Measurements from ENCODE around the gene LRRC3C.
A peak's percentile ranks its signal among the peaks of the same experiment; 100 is the strongest.

Gene LRRC3C

GRCh38 chr17:39929646-39930407, 2.3 kb downstream of the LRRC3C start:
- H3K79me2 ChIP-seq (ENCODE audit: low read length) = peaks cover 26% of the 10 kb centered on the region
- H3K4me3 ChIP-seq (ENCODE audit: low read length) = no peak overlapping the region
- H3F3A ChIP-seq (ENCODE audit: insufficient read depth, low read length) = peaks cover 30% of the 10 kb centered on the region
- H3K9me3 ChIP-seq (replicated peaks; ENCODE audit: insufficient read depth, low read length) = no peaks in the 10 kb centered on the region
- no peak overlapping the region for H2AFZ ChIP-seq (ENCODE audit: low read length)
- no peak for DNase-seq
- no peaks in the 10 kb centered on the region for H3K36me3 ChIP-seq (replicated peaks; ENCODE audit: insufficient read depth, low read length)
- peaks cover 31% of the 10 kb centered on the region for H3K4me1 ChIP-seq (ENCODE audit: low read length)
- TF ChIP-seq EZH2 (optimal IDR thresholded peaks at IDR 0.05; ENCODE audit: low read depth, low read length) (no peak), CTCF (IDR thresholded peaks at IDR 0.05; ENCODE audit: low read length) (no peak), EZH2phosphoT487 (IDR thresholded peaks at IDR 0.05; ENCODE audit: low read length) (no peak)
- H3K27me3 ChIP-seq (replicated peaks; ENCODE audit: insufficient read depth, low read length) = no peaks in the 10 kb centered on the region
- no peak overlapping the region for H3K9ac ChIP-seq (ENCODE audit: low read length)
- no peaks in the 10 kb centered on the region for H3K9me2 ChIP-seq (replicated peaks; ENCODE audit: insufficient read depth, low read length)
- H3K27ac ChIP-seq (ENCODE audit: low read length) = peak overlapping the region; percentile 7; the same call in 1 of the 2 replicates
- H3K4me2 ChIP-seq (ENCODE audit: low read depth, low read length) = no peak overlapping the region
- H4K20me1 ChIP-seq (ENCODE audit: insufficient read depth, low read length) = no peaks in the 10 kb centered on the region

- no peak overlapping the region for H3K27ac ChIP-seq (ENCODE audit: low read length)
- H3K9ac ChIP-seq (ENCODE audit: low read length) = no peak overlapping the region
- H3K27me3 ChIP-seq (replicated peaks; ENCODE audit: insufficient read depth, low read length) = no peaks in the 10 kb centered on the region
- no peaks in the 10 kb centered on the region for H3K9me2 ChIP-seq (replicated peaks; ENCODE audit: insufficient read depth, low read length)
- H3K4me2 ChIP-seq (ENCODE audit: low read depth, low read length) = no peak overlapping the region
- no peaks in the 10 kb centered on the region for H3K36me3 ChIP-seq (replicated peaks; ENCODE audit: insufficient read depth, low read length)
- H3F3A ChIP-seq (ENCODE audit: insufficient read depth, low read length) = no peaks in the 10 kb centered on the region
- H4K20me1 ChIP-seq (ENCODE audit: insufficient read depth, low read length) = no peaks in the 10 kb centered on the region
- no peak overlapping the region for H3K4me3 ChIP-seq (ENCODE audit: low read length)
- H3K79me2 ChIP-seq (ENCODE audit: low read length) = no peaks in the 10 kb centered on the region
- peaks cover 10% of the 10 kb centered on the region for H3K4me1 ChIP-seq (ENCODE audit: low read length)
- no peaks in the 10 kb centered on the region for H3K9me3 ChIP-seq (replicated peaks; ENCODE audit: insufficient read depth, low read length)
- DNase-seq = no peak
- no peak overlapping the region for H2AFZ ChIP-seq (ENCODE audit: low read length)
- no peak for TF ChIP-seq CTCF (IDR thresholded peaks at IDR 0.05; ENCODE audit: low read length)
- TF ChIP-seq EZH2 (optimal IDR thresholded peaks at IDR 0.05; ENCODE audit: low read depth, low read length) = no peak
- TF ChIP-seq EZH2phosphoT487 (IDR thresholded peaks at IDR 0.05; ENCODE audit: low read length) = no peak
These were observed 6.4 kb downstream of the LRRC3C start for GRCh38 chr17:39933912-39934311.

- no peak overlapping the region for H3K9ac ChIP-seq (ENCODE audit: low read length)
- no peak for DNase-seq
These were observed 6.8 kb downstream of the LRRC3C start for GRCh38 chr17:39934324-39934723.

More at GRCh38 chr17:39934324-39934723, 6.8 kb downstream of the LRRC3C start:
- H3F3A ChIP-seq (ENCODE audit: insufficient read depth, low read length) = 0 out of 2 replicates have a peak, but pooled peaks cover 2% of the 10 kb centered on the region
- H3K4me3 ChIP-seq (ENCODE audit: low read length) = no peak overlapping the region
- H3K4me1 ChIP-seq (ENCODE audit: low read length) = peaks cover 10% of the 10 kb centered on the region
- H3K9me2 ChIP-seq (replicated peaks; ENCODE audit: insufficient read depth, low read length) = no peaks in the 10 kb centered on the region
- no peak overlapping the region for H3K27ac ChIP-seq (ENCODE audit: low read length)
- no peaks in the 10 kb centered on the region for H3K79me2 ChIP-seq (ENCODE audit: low read length)
- H3K4me2 ChIP-seq (ENCODE audit: low read depth, low read length) = no peak overlapping the region
- H4K20me1 ChIP-seq (ENCODE audit: insufficient read depth, low read length) = no peaks in the 10 kb centered on the region
- H2AFZ ChIP-seq (ENCODE audit: low read length) = no peak overlapping the region
- H3K36me3 ChIP-seq (replicated peaks; ENCODE audit: insufficient read depth, low read length) = no peaks in the 10 kb centered on the region
- TF ChIP-seq EZH2phosphoT487 (IDR thresholded peaks at IDR 0.05; ENCODE audit: low read length) (no peak), CTCF (IDR thresholded peaks at IDR 0.05; ENCODE audit: low read length) (no peak), EZH2 (optimal IDR thresholded peaks at IDR 0.05; ENCODE audit: low read depth, low read length) (no peak)
- H3K9me3 ChIP-seq (replicated peaks; ENCODE audit: insufficient read depth, low read length) = no peaks in the 10 kb centered on the region
- no peaks in the 10 kb centered on the region for H3K27me3 ChIP-seq (replicated peaks; ENCODE audit: insufficient read depth, low read length)

Measured in MM.1S (cell line).